K562 (cell line): ENCODE measurements around the gene ANAPC2. TPM values are rescaled to one million over a fixed set of nuclear protein-coding genes. Genes with fewer than 3 reads are reported as not detected.
A peak's percentile ranks its signal among the peaks of the same experiment; 100 is the strongest.

ENCODE experiments used
- ARID1B ChIP-seq: fragments of 450-650 bp; IDR thresholded peaks from 2 replicates; pipeline ENCODE4 v1.6.1; 2016; ENCODE audit warnings: antibody characterized with exemption, mild to moderate bottlenecking, inconsistent platforms
- CBFA2T2 ChIP-seq: fragments of 450-650 bp; conservative IDR thresholded peaks from 2 replicates; pipeline ENCODE4 v1.6.1; 2017; ENCODE audit warnings: mild to moderate bottlenecking
- CC2D1A ChIP-seq: fragments of 450-650 bp; IDR thresholded peaks from 2 replicates; pipeline ENCODE4 v1.6.1; 2017; ENCODE audit warnings: mild to moderate bottlenecking
- CUX1 ChIP-seq: fragments of 200-800 bp; sonication (Bioruptor generic); IDR thresholded peaks from 2 replicates; pipeline ENCODE4 v1.6.1; 2016; ENCODE audit warnings: missing genetic modification characterization, missing compliant biosample characterization
- E2F6 ChIP-seq, 2 experiments: IDR thresholded peaks; 2 replicates each; pipeline ENCODE4 v1.6.1; 2011; ENCODE audit warnings: borderline replicate concordance in 1 of 2, control low read depth in 1 of 2, low read depth in 1 of 2, low read length in 1 of 2, mild to moderate bottlenecking in 1 of 2, mixed read lengths in 1 of 2, moderate library complexity in 1 of 2; ENCODE audit not compliant: insufficient read depth in 1 of 2, insufficient read length in 1 of 2, poor library complexity in 1 of 2, severe bottlenecking in 1 of 2; ENCODE audit errors: extremely low read depth in 1 of 2
- ELF2 ChIP-seq: fragments of 250-450 bp; sonication (Bioruptor Pico); IDR thresholded peaks from 2 replicates; pipeline ENCODE4 v1.5.0; 2021; ENCODE audit warnings: mild to moderate bottlenecking
- FOXA1 ChIP-seq: fragments of 450-650 bp; IDR thresholded peaks from 2 replicates; pipeline ENCODE4 v1.6.1; 2016; ENCODE audit warnings: mild to moderate bottlenecking, borderline replicate concordance
- MYNN ChIP-seq, 2 experiments: sonication (generic); formaldehyde crosslinking in 1 of 2; IDR thresholded peaks; 2 replicates each; pipeline versions ENCODE4 v1.5.0 to v1.6.1; 2016 to 2020; ENCODE audit warnings: antibody characterized with exemption in 1 of 2, missing genetic modification reagents in 1 of 2
- NFE2 ChIP-seq: IDR thresholded peaks from 2 replicates; pipeline ENCODE4 v1.6.1; 2014; ENCODE audit warnings: antibody characterized with exemption, low read depth
- NR2C2 ChIP-seq, 2 experiments: fragments of 200-800 bp in 1 of 2; sonication (Bioruptor generic) in 1 of 2; sonication (generic) in 1 of 2; formaldehyde crosslinking in 1 of 2; IDR thresholded peaks; 2 replicates each; pipeline versions ENCODE4 v1.6.1 to v1.8.0; 2016 to 2022; ENCODE audit warnings: mild to moderate bottlenecking in 1 of 2, missing compliant biosample characterization in 1 of 2, missing genetic modification characterization in 1 of 2, missing genetic modification reagents in 1 of 2
- NRF1 ChIP-seq, 2 experiments: fragments of 450-650 bp; IDR thresholded peaks in 1 of 2; conservative IDR thresholded peaks in 1 of 2; 2 replicates each; pipeline ENCODE4 v1.6.1; 2014; ENCODE audit warnings: mild to moderate bottlenecking in 2 of 2
- POLR2AphosphoS5 ChIP-seq: IDR thresholded peaks from 2 replicates; pipeline ENCODE4 v1.6.1; 2011; ENCODE audit warnings: mild to moderate bottlenecking, low read depth, low read length, moderate library complexity; ENCODE audit not compliant: control insufficient read depth, insufficient read depth
- POLR3A ChIP-seq: IDR thresholded peaks from 2 replicates; pipeline ENCODE4 v1.6.1; 2011; ENCODE audit warnings: borderline replicate concordance, mild to moderate bottlenecking, moderate library complexity; ENCODE audit not compliant: insufficient read length, insufficient read depth; ENCODE audit errors: extremely low read depth
- PURB ChIP-seq: sonication (generic); formaldehyde crosslinking; IDR thresholded peaks from 2 replicates; pipeline ENCODE4 v1.9.0; 2021; ENCODE audit warnings: low read depth, mild to moderate bottlenecking, missing genetic modification reagents
- RBM15 ChIP-seq: fragments of 200-400 bp; formaldehyde crosslinking; IDR thresholded peaks from 2 replicates; pipeline ENCODE4 v1.6.1; 2018; ENCODE audit warnings: mild to moderate bottlenecking, low read length, moderate library complexity; ENCODE audit not compliant: insufficient read depth
- RBM25 ChIP-seq: fragments of 200-400 bp; formaldehyde crosslinking; IDR thresholded peaks from 2 replicates; pipeline ENCODE4 v1.6.1; 2018; ENCODE audit warnings: low read length, low read depth, moderate library complexity; ENCODE audit not compliant: severe bottlenecking
- USF2 ChIP-seq: sonication (generic); formaldehyde crosslinking; IDR thresholded peaks from 2 replicates; pipeline ENCODE4 v1.5.0; 2020; ENCODE audit warnings: missing genetic modification reagents
- ZNF316 ChIP-seq: fragments of 450-650 bp; IDR thresholded peaks from 2 replicates; pipeline ENCODE4 v1.6.1; 2016
- ZNF445 ChIP-seq: fragments of 250-450 bp; sonication (Bioruptor Pico); IDR thresholded peaks from 2 replicates; pipeline ENCODE4 v1.4.0; 2020; ENCODE audit warnings: low read depth, mild to moderate bottlenecking, moderate library complexity
- ZNF583 ChIP-seq: fragments of 250-450 bp; sonication (Bioruptor Pico); IDR thresholded peaks from 2 replicates; pipeline ENCODE4 v1.4.0; 2020
- ZNF707 ChIP-seq: fragments of 250-450 bp; sonication (Bioruptor Pico); conservative IDR thresholded peaks from 2 replicates; pipeline ENCODE4 v1.8.0; 2022; ENCODE audit warnings: inconsistent platforms, mild to moderate bottlenecking, moderate library complexity
- polyA plus RNA-seq, 8 experiments: library from polyadenylated mRNA; depleted of rRNA in 4 of 8; stranded (reverse) in 5 of 8; unstranded in 3 of 8; fragments of >200 nt; fragmentation: Nextera tagmentation in 2 of 8; fragmentation: Illumina TruSeq in 1 of 8; extraction: Ambion mirVana in 2 of 8; extraction: Trizol in 1 of 8; gene quantifications; 2 replicates each; pipeline versions ENCODE4 v1.2.1 to v1.2.3, GENCODE V29; 2011 to 2014; ENCODE audit warnings: inconsistent platforms in 1 of 8, missing spikeins in 1 of 8
- total RNA-seq, 7 experiments: library from RNA; depleted of rRNA in 6 of 7; stranded (reverse); fragments of >200 nt in 6 of 7; fragmentation: Illumina TruSeq in 2 of 7; extraction: Trizol in 2 of 7; gene quantifications; 2 replicates each; pipeline versions ENCODE4 v1.2.1 to v1.2.3, GENCODE V29; 2011 to 2021; ENCODE audit warnings: low replicate concordance in 1 of 7

Gene ANAPC2
- total and polyA plus RNA-seq, 9 of the 15 experiments (the other 6 are each of a cell fraction or from before 2014, with no cell fraction given): 0.11 to 56.5 (median 17.1) TPM; not detected in 1

GRCh38 chr9:137218754-137219271 is 30.5 kb upstream of the ANAPC2 start (continued):
- TF ChIP-seq MYNN (IDR thresholded peaks at IDR 0.05) (peak; percentile 97), MYNN (CRISPR knock-in tag; IDR thresholded peaks at IDR 0.05) (no peak), ZNF316 (peak; percentile 33), POLR3A (no peak), RBM15 (no peak), RBM25 (no peak), NFE2 (peak; percentile 77), ZNF707 (CRISPR knock-in tag) (no peak), POLR2AphosphoS5 (peak; percentile 49; the same call in 1 of the 2 replicates), ZNF583 (peak; percentile 91), CUX1 (CRISPR knock-in tag) (no peak), ELF2 (no peak), ZNF445 (CRISPR knock-in tag) (peak; percentile 26; the same call in 1 of the 2 replicates), NRF1 (conservative IDR thresholded peaks at IDR 0.05 in 1 of 2, IDR thresholded peaks at IDR 0.05 in 1 of 2) (peak; percentile 31 to 55), E2F6 (IDR thresholded peaks at IDR 0.05; ENCODE audit: borderline replicate concordance in 1 of 2, extremely low read depth in 1 of 2, insufficient read depth in 1 of 2, insufficient read length in 1 of 2, low read depth in 1 of 2, low read length in 1 of 2, poor library complexity in 1 of 2, severe bottlenecking in 1 of 2) (peak in 1 of 2 experiments; percentile 28), PURB (CRISPR knock-in tag) (no peak), ARID1B (peak; percentile 91), CBFA2T2 (peak; percentile 43), FOXA1 (no peak), USF2 (CRISPR knock-in tag) (no peak), CC2D1A (no peak), NR2C2 (CRISPR knock-in tag; IDR thresholded peaks at IDR 0.05) (no peak), NR2C2 (tag; IDR thresholded peaks at IDR 0.05) (peak; percentile 56)
